HG03520 (cell line): ENCODE results near the gene DBNDD1.

Experiments used
- ATAC-seq: cut with Tn5 transposase; IDR thresholded peaks from one replicate; pipeline ENCODE4 v1.9.1; 2021; ENCODE audit warnings: mild to moderate bottlenecking, moderate library complexity; ENCODE audit not compliant: unreplicated experiment

Gene DBNDD1

DNA sequence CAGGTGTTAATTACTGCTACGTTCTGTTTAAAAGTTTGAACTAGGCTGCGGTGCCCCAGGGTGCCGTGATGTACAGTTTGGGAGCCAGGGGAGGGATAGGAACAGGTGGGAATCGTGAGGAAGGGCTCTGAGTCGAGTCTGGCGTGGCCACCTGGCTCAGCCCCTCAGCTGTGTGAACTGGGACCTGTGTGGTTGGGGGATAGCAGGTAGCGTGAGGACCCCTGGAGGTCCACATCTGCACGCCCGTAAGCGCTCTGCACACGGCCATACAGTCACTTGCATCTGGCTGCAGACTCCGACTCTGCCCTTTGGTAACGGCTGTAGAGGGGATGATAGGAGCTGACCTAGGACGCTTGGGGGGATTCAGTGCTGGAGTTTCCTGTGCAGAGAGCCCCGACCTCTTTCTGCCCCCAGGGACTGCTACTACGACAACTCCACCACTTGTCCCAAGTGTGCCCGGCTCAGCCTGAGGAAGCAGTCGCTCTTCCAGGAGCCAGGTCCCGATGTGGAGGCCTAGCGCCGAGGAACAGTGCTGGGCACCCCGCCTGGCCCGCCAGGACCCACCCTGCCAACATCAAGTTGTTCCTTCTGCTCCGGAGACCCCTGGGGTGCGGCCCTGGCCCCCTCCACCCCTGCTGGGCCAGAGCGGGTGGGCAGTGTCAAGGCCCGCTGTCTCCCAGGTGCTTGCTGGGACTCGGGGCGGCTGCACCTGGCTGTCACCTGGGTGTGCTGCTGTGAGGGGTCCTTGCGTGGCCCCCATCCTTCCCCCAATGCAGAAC lies 53.6 kb downstream of the DBNDD1 start:
- ATAC-seq, result no peak

DNA sequence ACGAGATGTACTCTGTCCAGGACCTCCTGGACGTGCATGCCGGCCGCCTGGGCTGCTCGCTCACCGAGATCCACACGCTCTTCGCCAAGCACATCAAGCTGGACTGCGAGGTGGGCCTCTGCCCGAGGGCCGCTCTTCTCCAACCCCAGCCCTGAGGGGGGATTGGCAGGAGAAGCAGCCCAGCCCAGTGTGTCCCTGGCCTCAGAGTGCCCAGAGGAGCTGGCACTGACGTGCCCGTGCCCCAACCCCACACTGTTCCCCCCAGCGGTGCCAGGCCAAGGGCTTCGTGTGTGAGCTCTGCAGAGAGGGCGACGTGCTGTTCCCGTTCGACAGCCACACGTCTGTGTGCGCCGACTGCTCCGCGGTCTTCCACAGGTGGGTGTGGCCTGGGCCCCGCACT lies 55.1 kb downstream of the DBNDD1 start:
- ATAC-seq, result no peak

DNA sequence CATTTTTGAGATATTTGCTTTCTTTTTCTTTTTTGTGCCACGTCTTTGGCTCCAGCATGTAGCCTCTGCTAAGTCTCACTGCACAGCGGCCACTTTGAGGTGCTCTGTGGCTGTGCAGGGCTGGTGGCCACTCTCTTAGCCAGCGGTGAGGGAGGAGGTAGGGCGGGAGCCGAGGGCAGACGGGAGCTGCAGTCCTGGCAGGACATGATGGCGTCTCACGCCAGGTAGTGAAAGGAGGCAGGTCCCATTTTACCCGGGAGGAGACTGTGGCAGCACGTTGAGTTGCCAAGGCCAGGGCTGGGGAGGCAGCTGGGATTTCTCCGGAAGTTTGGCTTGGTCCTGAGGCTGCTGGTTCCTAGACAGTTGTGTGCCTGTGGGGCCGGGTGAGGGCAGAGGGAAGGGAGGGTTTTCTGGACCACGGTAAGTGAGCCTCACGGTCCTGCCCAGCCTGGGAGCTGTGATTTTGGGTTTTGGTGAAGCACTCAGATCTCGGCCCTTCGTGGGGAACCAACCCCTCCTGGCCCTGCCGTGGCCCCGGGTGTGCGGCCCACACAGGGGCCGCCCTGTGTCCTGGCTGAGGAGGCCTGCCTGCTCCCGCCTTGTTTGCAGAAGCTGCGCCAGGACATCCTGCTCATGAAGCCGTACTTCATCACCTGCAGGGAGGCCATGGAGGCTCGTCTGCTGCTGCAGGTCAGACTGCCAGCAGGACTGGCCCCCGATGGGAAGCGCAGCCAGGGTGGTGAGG lies 56.3 kb downstream of the DBNDD1 start:
- ATAC-seq, result no peak

DNA sequence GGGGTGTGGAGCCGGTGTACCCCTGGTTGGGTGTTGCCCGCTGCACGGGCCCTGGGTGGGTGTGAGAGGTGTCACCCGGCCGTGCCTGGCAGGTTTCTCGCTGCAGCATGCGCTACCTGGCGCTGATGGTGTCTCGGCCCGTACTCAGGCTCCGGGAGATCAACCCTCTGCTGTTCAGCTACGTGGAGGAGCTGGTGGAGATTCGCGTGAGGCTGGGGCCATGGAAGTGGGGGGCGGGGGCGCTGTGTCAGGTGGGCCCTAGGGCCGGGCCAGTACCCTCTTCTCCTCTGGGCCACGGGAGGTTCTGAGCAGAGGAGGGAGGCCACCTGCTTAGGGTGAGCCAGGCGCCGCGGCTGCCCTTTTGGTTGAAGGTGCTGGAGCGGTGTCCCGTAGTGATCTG lies 57.3 kb downstream of the DBNDD1 start:
- ATAC-seq, result no peak

DNA sequence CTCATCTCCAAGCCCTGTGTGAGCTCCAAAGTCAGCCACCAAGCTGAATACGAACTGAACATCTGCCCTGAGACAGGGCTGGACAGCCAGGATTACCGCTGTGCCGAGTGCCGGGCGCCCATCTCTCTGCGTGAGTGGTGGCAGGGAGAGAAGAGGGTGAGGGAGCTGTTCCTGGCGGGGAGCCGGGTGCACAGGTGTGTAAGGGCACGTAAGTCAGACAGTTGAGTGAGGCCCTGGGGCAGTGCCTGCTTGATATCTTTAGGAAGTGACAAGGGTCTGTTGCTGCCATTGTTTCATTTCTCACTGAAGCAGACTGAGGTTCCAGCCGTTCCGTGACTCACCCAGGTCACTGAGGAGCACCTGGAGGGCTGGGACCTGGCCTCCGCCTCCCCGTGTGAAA lies 58.3 kb downstream of the DBNDD1 start:
- ATAC-seq, result no peak

DNA sequence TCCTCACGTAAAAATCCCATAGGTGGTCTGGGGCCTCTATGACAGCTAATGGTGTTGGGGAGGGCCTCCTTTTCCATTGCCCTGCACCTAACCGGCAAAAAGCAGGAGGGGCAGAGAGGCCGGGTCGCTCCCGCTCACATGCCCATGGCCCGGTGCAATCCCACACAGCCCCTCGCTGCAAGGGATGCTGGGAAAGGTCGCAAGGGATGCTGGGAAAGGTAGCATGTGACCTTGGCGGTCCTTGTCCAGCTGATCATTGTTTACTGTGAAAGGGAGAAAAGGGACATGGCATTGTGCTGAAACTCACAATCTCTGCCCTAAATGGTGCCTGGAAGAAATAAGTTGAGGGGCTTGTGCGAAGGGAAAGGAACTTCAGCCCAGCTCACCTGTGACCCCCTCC lies 60.7 kb downstream of the DBNDD1 start:
- no peak for ATAC-seq

DNA sequence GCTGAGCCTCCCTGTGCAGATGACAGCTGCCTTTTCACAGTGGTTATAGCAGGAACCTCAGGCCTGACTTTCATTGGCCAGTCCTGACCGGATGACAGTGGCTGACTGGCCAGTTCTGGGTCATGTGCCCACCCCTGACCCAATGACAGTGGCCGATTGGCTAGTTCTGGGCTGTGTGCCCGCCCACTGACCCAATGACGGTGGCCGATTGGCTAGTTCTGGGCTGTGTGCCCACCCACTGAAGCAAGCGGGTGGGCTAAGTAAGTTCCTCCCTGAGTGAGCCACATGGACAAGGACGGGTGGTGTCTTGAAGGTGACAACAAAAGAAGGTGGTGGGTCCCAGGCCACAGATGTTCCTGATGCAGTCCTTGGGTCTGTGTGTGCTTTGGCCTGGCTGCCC lies 61.2 kb downstream of the DBNDD1 start:
- no peak for ATAC-seq

DNA sequence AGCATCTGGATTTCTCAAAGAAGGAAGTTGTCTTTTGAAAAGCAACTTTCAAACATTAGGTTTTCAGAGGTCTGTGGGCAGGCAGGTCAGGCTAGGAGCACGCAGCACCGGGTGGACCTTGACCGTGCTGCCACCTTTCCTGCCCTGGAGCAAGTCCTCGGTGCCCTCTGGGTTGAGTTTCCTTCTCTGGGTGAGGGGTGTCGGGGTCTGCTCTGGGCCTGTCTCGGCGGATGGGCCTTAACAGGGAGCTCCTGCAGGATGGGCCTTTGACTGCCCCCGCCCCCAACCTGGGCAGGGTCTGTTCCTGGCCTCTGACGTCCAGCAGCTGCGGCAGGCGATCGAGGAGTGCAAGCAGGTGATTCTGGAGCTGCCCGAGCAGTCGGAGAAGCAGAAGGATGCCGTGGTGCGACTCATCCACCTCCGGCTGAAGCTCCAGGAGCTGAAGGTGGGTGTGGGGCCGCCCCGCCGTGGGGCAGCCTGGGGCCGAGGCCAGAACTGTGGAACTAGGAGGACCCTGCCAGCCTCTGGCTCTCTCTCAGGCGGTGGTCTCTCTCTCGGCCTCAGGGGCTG lies 62.0 kb downstream of the DBNDD1 start:
- no peak for ATAC-seq

DNA sequence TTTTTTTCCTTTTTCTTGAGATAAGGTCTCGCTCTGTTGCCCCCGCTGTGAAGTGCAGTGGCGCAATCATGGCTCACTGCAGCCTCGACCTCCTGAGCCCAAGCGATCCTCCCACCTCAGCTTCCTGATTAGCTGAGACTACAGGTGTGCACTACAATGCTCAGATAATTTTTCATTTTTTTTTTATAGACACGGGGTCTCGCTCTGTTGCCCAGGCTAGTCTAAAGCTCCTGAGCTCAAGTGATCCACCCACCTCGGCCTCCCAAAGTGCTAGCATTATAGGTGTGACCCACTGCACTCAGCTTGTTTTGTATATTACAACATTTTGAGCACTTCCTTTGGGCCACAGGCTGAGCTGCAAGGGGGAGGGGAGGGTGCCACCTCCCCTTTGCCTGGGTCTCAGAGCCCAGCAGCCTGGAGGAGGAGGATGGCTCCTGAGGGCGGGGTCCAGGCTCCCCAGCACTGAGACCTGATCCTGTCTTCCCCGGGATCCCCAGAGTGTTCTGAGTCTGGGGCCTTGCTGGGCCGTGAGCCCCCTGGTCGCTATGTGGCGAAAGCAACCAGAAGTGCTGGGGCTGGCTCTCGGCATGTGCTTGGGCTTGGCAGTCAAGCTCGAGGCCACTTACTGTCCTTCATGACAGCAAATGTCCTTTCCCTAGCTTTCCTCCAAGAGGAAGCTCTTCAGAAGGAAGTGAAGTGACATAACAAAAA lies 62.6 kb downstream of the DBNDD1 start:
- ATAC-seq, result no peak

DNA sequence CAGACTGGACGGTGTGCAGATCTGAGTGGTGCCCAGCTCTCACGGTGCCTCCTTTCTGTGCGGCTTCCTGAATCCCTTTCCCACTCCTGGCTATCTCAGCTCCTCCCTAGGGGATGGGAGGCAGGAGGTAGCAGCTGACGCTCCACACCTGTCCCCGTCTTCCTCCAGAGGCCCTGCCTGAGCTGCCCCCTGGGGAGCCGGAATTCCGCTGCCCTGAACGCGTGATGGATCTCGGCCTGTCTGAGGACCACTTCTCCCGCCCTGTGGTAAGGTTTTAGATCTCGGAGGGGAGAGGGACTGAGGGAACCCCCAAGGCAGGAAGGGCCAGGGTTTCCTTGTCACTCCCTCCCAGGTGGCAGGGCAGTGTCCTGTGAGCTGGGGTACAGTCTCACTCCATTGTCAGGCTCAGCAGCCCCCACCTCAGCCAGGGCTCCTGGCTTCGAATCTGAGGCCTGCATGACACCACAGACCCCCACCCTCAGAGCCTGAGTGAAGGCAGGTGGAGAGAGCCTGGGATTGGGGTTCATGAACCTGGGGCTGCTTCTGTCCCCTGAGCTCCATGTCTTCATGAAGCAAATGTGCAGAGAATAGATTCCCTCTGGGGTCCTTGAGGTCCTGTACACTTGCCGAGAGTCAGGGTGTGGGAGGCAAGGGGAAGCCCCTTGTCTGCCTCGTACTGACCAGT lies 64.1 kb downstream of the DBNDD1 start:
- no peak for ATAC-seq
